Measurements from ENCODE around the gene LY6G6F. TPM values are rescaled to one million over a fixed set of nuclear protein-coding genes. Genes with fewer than 3 reads are reported as not detected.

Gene LY6G6F
- not detected for total RNA-seq

- no peaks in the 10 kb centered on the region for H3K27me3 ChIP-seq
- no peak within 1 kb of the TSS for H3K4me3 ChIP-seq
- H3K4me1 ChIP-seq = peaks cover 0 to 17% (median 10%) of the 10 kb centered on the region in 4 donors
- WGBS, 2 donors = 62 to 68% methylated on average over 3 of the region's 3 CpGs
- no peaks in the 10 kb centered on the region for H3K9me3 ChIP-seq
- no peak within 1 kb of the TSS for H3K27ac ChIP-seq
- DNase-seq (ENCODE audit: low spot score in 2 of 2) = no peak
- no peak for TF ChIP-seq EP300 (IDR thresholded peaks at IDR 0.05)
- no peak for TF ChIP-seq CTCF (IDR thresholded peaks at IDR 0.05)
- no peak for TF ChIP-seq POLR2A (IDR thresholded peaks at IDR 0.05)
- H3K36me3 ChIP-seq = no peaks in the 10 kb centered on the region
These were observed at the start of gene LY6G6F for GRCh38 chr6:31706599-31706998. Gene LY6G6F, plus strand, starts transcription at chr6:31706866. Its CDS starts 41 bp downstream, at chr6:31706907.

DNA sequence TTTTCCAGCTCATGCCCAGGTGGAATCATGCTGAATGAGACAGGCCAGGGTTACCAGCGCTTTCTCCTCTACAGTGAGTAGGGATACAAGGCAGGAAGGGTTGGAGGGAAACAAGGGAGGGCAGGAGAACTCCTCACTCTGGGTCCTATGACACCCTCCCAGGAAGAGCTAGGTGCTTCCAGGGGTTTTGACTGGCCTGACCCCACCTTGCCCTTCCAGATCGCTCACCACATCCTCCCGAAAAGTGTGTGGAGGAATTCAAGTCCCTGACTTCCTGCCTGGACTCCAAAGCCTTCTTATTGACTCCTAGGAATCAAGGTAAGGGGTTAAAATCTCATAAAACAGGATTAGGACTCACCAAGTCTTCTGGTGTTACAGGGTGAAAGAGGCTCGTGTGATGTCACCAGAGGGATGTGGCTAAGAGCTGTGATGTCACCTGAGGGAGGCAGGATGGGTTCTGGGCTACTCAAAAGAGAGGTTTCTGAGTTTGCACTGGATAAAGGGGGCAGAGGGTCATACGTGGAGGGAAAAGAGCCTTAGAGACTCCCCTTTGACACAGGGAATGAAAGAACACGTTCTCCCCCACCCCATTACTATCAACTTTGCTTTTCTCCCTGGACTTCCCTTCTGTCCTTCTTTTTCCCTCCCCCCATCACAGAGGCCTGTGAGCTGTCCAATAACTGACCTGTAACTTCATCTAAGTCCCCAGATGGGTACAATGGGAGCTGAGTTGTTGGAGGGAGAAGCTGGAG lies 49.1 kb upstream of the LY6G6F start:
- Histone ChIP-seq H3K27ac (no peak overlapping the region), H3K4me3 (no peak overlapping the region), H3K27me3 (no peaks in the 10 kb centered on the region), H3K4me1 (peaks cover 0 to 57% (median 29%) of the 10 kb centered on the region in 4 donors), H3K9me3 (no peaks in the 10 kb centered on the region), H3K36me3 (peaks cover 0 to 46% (median 0%) of the 10 kb centered on the region in 3 donors)
- 72 to 73% methylated on average over 6 of the region's 6 CpGs for WGBS, 2 donors
- DNase-seq (ENCODE audit: low spot score in 2 of 2) = no peak
- TF ChIP-seq CTCF (IDR thresholded peaks at IDR 0.05) (no peak), POLR2A (IDR thresholded peaks at IDR 0.05) (no peak), EP300 (IDR thresholded peaks at IDR 0.05) (no peak)

- no peak overlapping the region for H3K27ac ChIP-seq
- 73 to 79% methylated on average over 4 of the region's 4 CpGs for WGBS, 2 donors
- no peaks in the 10 kb centered on the region for H3K9me3 ChIP-seq
- peaks cover 0 to 49% (median 0%) of the 10 kb centered on the region in 3 donors for H3K36me3 ChIP-seq
- no peaks in the 10 kb centered on the region for H3K27me3 ChIP-seq
- no peak overlapping the region for H3K4me3 ChIP-seq
- TF ChIP-seq POLR2A (IDR thresholded peaks at IDR 0.05) (no peak), CTCF (IDR thresholded peaks at IDR 0.05) (no peak), EP300 (IDR thresholded peaks at IDR 0.05) (no peak)
- H3K4me1 ChIP-seq = peaks cover 0 to 63% (median 32%) of the 10 kb centered on the region in 4 donors
- no peak for DNase-seq (ENCODE audit: low spot score in 2 of 2)
These were observed 48.4 kb upstream of the LY6G6F start for GRCh38 chr6:31658158-31658688.

- no peak for TF ChIP-seq POLR2A (IDR thresholded peaks at IDR 0.05)
- no peak for TF ChIP-seq CTCF (IDR thresholded peaks at IDR 0.05)
- no peak for TF ChIP-seq EP300 (IDR thresholded peaks at IDR 0.05)
- WGBS, 2 donors = 75% methylated on average over 11 to 13 of the region's 13 CpGs
- H3K36me3 ChIP-seq = peaks cover 0 to 56% (median 0%) of the 10 kb centered on the region in 3 donors
- H3K4me1 ChIP-seq = peaks cover 0 to 64% (median 34%) of the 10 kb centered on the region in 4 donors
- peak overlapping the region in 3 of 4 donors; percentile 81 to 91 (median 89) for H3K27ac ChIP-seq
- DNase-seq (ENCODE audit: low spot score in 2 of 2) = no peak
- peak overlapping the region; percentile 52 to 81 (median 74) for H3K4me3 ChIP-seq
- no peaks in the 10 kb centered on the region for H3K9me3 ChIP-seq
- H3K27me3 ChIP-seq = no peaks in the 10 kb centered on the region
These were observed 47.5 kb upstream of the LY6G6F start for GRCh38 chr6:31658983-31659648.
